Heart left ventricle (tissue), 13 donors: ENCODE measurements around the gene OR10A2.
"Not testable (repeated sequence)": the region's sequence is repeated elsewhere in the genome, so short reads cannot be mapped to it uniquely, and the experiment has no call there.

Experiments used
- POLR2A ChIP-seq, 2 donors: fragments of 450-650 bp; IDR thresholded peaks; one replicate each; pipeline ENCODE4 v1.6.1; 2017; ENCODE audit warnings: antibody characterized with exemption in 2 of 2, mild to moderate bottlenecking in 2 of 2, moderate library complexity in 2 of 2
- TF ChIP-seq, protein P1 (sequence below), 12 donors: fragments of 200-600 bp; sonication (generic) in 4 of 12; IDR thresholded peaks; one replicate each; pipeline versions ENCODE4 v1.5.0 to v1.8.0; 2018 to 2022; ENCODE audit warnings: antibody characterized with exemption in 12 of 12, mild to moderate bottlenecking in 5 of 12
- donor health status: ischemic (EF 13 %, LVEDD 7.1; RV severe dilation, severe dysfunction).
- donor health status: DM: no; HTN: yes; CAD: no.
- donor health status: DM: no; HTN: no; CAD: no.
- donor health status: ischemic (EF 25% LVEDD 6.9; RV normal size, moderate dysfunction).
- donor health status: ischemic (EF 25% LVEDD 5.7; RV mildly dilated, moderate dysfunction).
- donor health status: ischemic (EF 35%, LVEDD 5.7; RV mildly dilated, moderate dysfunction).
- donor health status: nonischemic (EF 11% LVEDD 7.7; RV severe dilation, severe dysfunction).
- donor health status: DM: yes; HTN: yes; CAD: no.
- donor health status: PGD.
- donor health status: ischemic (EF 29% LVEDD 5.4; RV normal size, mild dysfunction).
- donor health status: nonischemic (EF 23%, LVEDD 6.1; RV moderate dilation, normal function).

DNA sequence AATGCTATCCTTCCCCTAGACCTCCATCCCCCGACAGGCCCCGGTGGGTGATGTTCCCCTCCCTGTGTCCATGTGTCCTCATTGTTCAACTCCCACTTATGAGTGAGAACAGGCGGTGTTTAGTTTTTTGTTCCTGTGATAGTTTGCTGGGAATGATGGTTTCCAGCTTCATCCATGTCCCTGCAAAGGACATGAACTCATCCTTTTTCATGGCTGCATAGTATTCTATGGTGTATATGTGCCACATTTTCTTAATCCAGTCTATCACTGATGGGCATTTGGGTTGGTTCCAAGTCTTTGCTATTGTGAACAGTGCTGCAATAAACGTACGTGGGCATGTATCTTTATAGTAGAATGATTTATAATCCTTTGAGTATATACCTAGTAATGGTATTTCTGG, 24.9 kb downstream of the OR10A2 start:
- not testable (repeated sequence) for TF ChIP-seq POLR2A (IDR thresholded peaks at IDR 0.05)
- TF ChIP-seq, protein P1, sequence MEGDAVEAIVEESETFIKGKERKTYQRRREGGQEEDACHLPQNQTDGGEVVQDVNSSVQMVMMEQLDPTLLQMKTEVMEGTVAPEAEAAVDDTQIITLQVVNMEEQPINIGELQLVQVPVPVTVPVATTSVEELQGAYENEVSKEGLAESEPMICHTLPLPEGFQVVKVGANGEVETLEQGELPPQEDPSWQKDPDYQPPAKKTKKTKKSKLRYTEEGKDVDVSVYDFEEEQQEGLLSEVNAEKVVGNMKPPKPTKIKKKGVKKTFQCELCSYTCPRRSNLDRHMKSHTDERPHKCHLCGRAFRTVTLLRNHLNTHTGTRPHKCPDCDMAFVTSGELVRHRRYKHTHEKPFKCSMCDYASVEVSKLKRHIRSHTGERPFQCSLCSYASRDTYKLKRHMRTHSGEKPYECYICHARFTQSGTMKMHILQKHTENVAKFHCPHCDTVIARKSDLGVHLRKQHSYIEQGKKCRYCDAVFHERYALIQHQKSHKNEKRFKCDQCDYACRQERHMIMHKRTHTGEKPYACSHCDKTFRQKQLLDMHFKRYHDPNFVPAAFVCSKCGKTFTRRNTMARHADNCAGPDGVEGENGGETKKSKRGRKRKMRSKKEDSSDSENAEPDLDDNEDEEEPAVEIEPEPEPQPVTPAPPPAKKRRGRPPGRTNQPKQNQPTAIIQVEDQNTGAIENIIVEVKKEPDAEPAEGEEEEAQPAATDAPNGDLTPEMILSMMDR (IDR thresholded peaks at IDR 0.05), result not testable (repeated sequence)
